ENCODE results near the gene ADAMTS2. TPM values are rescaled to one million over a fixed set of nuclear protein-coding genes. Genes with fewer than 3 reads are reported as not detected.

ADAMTS2 gene
- total RNA-seq, 6 experiments from 2014 or later, result 31.5 to 38.4 (median 34.1) TPM

- TF ChIP-seq CTCF (IDR thresholded peaks at IDR 0.05), result no peak
- H3K27ac Mint-ChIP-seq, result peak overlapping the region; percentile 9; the same call in 1 of the 2 replicates
- H3K4me3 Mint-ChIP-seq, result no peak overlapping the region
- DNase-seq, result no peak
- peaks cover 1% of the 10 kb centered on the region; the same call in 1 of the 2 replicates for H3K27me3 Mint-ChIP-seq (ENCODE audit: insufficient read depth)
- no peaks in the 10 kb centered on the region for H3K9me3 Mint-ChIP-seq
- H3K4me1 Mint-ChIP-seq (ENCODE audit: low read depth), result peaks cover 46% of the 10 kb centered on the region
- no peaks in the 10 kb centered on the region for H3K36me3 Mint-ChIP-seq (ENCODE audit: low read depth)
Observed at GRCh38 chr5:179279347-179280094, 65.7 kb downstream of the ADAMTS2 start.

DNA sequence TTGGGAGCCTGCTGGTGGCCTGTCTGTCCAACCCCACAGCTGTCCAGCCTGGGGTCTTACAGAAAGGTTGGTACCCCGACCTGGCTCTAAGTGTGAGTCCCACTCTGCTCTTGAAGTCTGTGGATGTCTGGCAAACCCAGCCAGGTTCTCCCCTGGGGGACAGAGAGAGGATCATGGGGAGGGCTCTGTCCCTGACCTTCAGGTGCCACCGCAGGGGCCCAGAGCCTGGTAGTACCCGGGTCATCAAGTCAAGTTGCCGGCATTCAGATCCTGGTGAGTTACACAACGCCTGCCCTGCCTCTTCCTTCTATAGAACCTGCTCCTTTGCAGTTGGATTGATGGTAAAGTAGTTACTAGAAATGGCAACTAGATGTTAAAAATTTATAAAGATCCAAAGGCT lies 66.7 kb downstream of the ADAMTS2 start:
- Mint-ChIP-seq H3K4me3 (peak overlapping the region; percentile 43; the same call in 1 of the 2 replicates), H3K36me3 (ENCODE audit: low read depth) (no peaks in the 10 kb centered on the region), H3K9me3 (no peaks in the 10 kb centered on the region), H3K27ac (peak overlapping the region; percentile 75), H3K27me3 (ENCODE audit: insufficient read depth) (peaks cover 1% of the 10 kb centered on the region; the same call in 1 of the 2 replicates), H3K4me1 (ENCODE audit: low read depth) (peaks cover 53% of the 10 kb centered on the region)
- no peak for DNase-seq
- no peak for TF ChIP-seq CTCF (IDR thresholded peaks at IDR 0.05)

DNA sequence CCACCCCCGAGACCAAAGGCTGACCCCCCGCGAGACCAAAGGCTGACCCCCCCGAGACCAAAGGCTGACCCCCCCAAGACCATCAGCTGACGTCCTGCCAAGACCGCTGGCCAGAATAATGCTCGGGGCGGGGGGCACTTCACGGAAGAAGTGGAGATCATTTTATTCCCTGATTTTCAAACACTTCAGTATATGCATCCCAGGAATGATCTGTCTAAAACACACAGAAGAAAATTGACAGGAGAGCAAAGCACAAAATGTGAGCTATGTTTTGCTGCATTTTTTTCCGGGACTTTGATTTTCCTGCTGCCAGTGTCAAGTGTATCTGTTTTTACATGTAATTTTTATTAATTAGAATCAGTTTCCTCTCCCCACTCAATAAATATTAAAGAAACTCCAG lies 67.1 kb downstream of the ADAMTS2 start:
- Mint-ChIP-seq H3K27ac (peak overlapping the region; percentile 75), H3K27me3 (ENCODE audit: insufficient read depth) (peaks cover 1% of the 10 kb centered on the region; the same call in 1 of the 2 replicates), H3K4me1 (ENCODE audit: low read depth) (peaks cover 57% of the 10 kb centered on the region), H3K4me3 (peak overlapping the region; percentile 43; the same call in 1 of the 2 replicates), H3K36me3 (ENCODE audit: low read depth) (no peaks in the 10 kb centered on the region), H3K9me3 (no peaks in the 10 kb centered on the region)
- TF ChIP-seq CTCF (IDR thresholded peaks at IDR 0.05), result no peak
- DNase-seq, result peak; percentile 28

DNA sequence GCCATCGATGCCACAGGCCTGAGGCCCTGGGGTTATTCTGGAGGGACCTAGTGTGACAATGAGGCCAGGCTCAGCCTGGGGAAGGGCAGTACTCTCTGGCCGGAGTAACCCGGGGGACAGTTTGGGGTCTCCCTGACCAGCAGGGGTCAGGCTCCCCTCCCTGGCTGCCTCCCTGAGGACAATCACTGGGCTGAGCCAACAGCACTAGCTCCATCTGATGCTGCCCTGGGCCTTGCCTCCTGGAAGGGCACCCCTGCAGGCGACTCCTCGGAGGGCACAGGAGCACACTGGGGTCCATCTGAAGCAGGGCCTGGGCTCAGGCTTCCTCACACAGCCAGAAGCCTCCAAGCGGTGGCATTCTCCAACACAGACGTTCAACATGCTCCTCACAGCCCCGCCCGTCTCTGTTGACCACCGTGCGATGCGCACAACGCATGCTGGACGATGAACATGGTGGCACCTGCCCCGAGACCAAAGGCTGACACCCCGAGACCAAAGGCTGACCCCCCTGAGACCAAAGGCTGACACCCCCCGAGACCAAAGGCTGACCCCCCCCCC lies 68.3 kb downstream of the ADAMTS2 start:
- peak; percentile 67 for TF ChIP-seq CTCF (IDR thresholded peaks at IDR 0.05)
- Mint-ChIP-seq H3K27me3 (ENCODE audit: insufficient read depth) (peaks cover 1% of the 10 kb centered on the region; the same call in 1 of the 2 replicates), H3K4me1 (ENCODE audit: low read depth) (peaks cover 60% of the 10 kb centered on the region), H3K27ac (peak overlapping the region; percentile 100), H3K36me3 (ENCODE audit: low read depth) (no peaks in the 10 kb centered on the region), H3K9me3 (no peaks in the 10 kb centered on the region), H3K4me3 (no peak overlapping the region)
- DNase-seq, result no peak

- Mint-ChIP-seq H3K9me3 (no peaks in the 10 kb centered on the region), H3K4me3 (peak overlapping the region; percentile 76), H3K4me1 (ENCODE audit: low read depth) (peaks cover 65% of the 10 kb centered on the region), H3K27ac (peak overlapping the region; percentile 100), H3K36me3 (ENCODE audit: low read depth) (no peaks in the 10 kb centered on the region), H3K27me3 (ENCODE audit: insufficient read depth) (peaks cover 1% of the 10 kb centered on the region; the same call in 1 of the 2 replicates)
- no peak for TF ChIP-seq CTCF (IDR thresholded peaks at IDR 0.05)
- DNase-seq, result peak; percentile 96
Observed at GRCh38 chr5:179275941-179276837, 69.1 kb downstream of the ADAMTS2 start.
